ENCODE data around the gene CWC27. TPM values are rescaled to one million over a fixed set of nuclear protein-coding genes. Genes with fewer than 3 reads are reported as not detected.

The CWC27 gene
- total RNA-seq, 1 donor from 2014 or later = 29.3 TPM

GRCh38 chr5:64767959-64768357, 772 bp upstream of the CWC27 start:
- peak overlapping the region; percentile 96 for H3K27ac Mint-ChIP-seq (ENCODE audit: unreplicated experiment)
- no peak for TF ChIP-seq CTCF (IDR thresholded peaks at IDR 0.05; ENCODE audit: unreplicated experiment)
- peak overlapping the region; percentile 99 for H3K4me3 Mint-ChIP-seq (ENCODE audit: unreplicated experiment)
- no peak for DNase-seq (ENCODE audit: low spot score)
- H3K27me3 Mint-ChIP-seq (ENCODE audit: unreplicated experiment) = peaks cover 4% of the 10 kb centered on the region
- H3K36me3 Mint-ChIP-seq (ENCODE audit: low read depth, unreplicated experiment) = peaks cover 16% of the 10 kb centered on the region
- H3K4me1 Mint-ChIP-seq (ENCODE audit: unreplicated experiment) = peaks cover 27% of the 10 kb centered on the region
- no peaks in the 10 kb centered on the region for H3K9me3 Mint-ChIP-seq (ENCODE audit: unreplicated experiment)

- TF ChIP-seq CTCF (IDR thresholded peaks at IDR 0.05; ENCODE audit: unreplicated experiment) = no peak
- DNase-seq (ENCODE audit: low spot score) = no peak
- peak overlapping the region; percentile 96 for H3K27ac Mint-ChIP-seq (ENCODE audit: unreplicated experiment)
Measured at GRCh38 chr5:64769855-64770254, 1.1 kb downstream of the CWC27 start.

GRCh38 chr5:64771736-64772135, 3.0 kb downstream of the CWC27 start:
- Mint-ChIP-seq H3K27ac (ENCODE audit: unreplicated experiment) (no peak overlapping the region), H3K27me3 (ENCODE audit: unreplicated experiment) (peaks cover 4% of the 10 kb centered on the region), H3K36me3 (ENCODE audit: low read depth, unreplicated experiment) (peaks cover 8% of the 10 kb centered on the region), H3K4me3 (ENCODE audit: unreplicated experiment) (no peak overlapping the region), H3K9me3 (ENCODE audit: unreplicated experiment) (no peaks in the 10 kb centered on the region), H3K4me1 (ENCODE audit: unreplicated experiment) (peaks cover 18% of the 10 kb centered on the region)
- TF ChIP-seq CTCF (IDR thresholded peaks at IDR 0.05; ENCODE audit: unreplicated experiment) = no peak
- DNase-seq (ENCODE audit: low spot score) = no peak

More at GRCh38 chr5:64769855-64770254, 1.1 kb downstream of the CWC27 start:
- Mint-ChIP-seq H3K27me3 (ENCODE audit: unreplicated experiment) (peaks cover 4% of the 10 kb centered on the region), H3K9me3 (ENCODE audit: unreplicated experiment) (no peaks in the 10 kb centered on the region), H3K4me1 (ENCODE audit: unreplicated experiment) (peaks cover 27% of the 10 kb centered on the region), H3K36me3 (ENCODE audit: low read depth, unreplicated experiment) (peaks cover 11% of the 10 kb centered on the region), H3K4me3 (ENCODE audit: unreplicated experiment) (peak overlapping the region; percentile 99)

GRCh38 chr5:64773533-64773932, 4.8 kb downstream of the CWC27 start:
- H3K27me3 Mint-ChIP-seq (ENCODE audit: unreplicated experiment) = peaks cover 4% of the 10 kb centered on the region
- no peak for TF ChIP-seq CTCF (IDR thresholded peaks at IDR 0.05; ENCODE audit: unreplicated experiment)
- DNase-seq (ENCODE audit: low spot score) = no peak
- no peak overlapping the region for H3K4me3 Mint-ChIP-seq (ENCODE audit: unreplicated experiment)
- no peak overlapping the region for H3K27ac Mint-ChIP-seq (ENCODE audit: unreplicated experiment)
- no peaks in the 10 kb centered on the region for H3K9me3 Mint-ChIP-seq (ENCODE audit: unreplicated experiment)
- H3K4me1 Mint-ChIP-seq (ENCODE audit: unreplicated experiment) = peaks cover 12% of the 10 kb centered on the region
- peaks cover 8% of the 10 kb centered on the region for H3K36me3 Mint-ChIP-seq (ENCODE audit: low read depth, unreplicated experiment)

- Mint-ChIP-seq H3K27ac (ENCODE audit: unreplicated experiment) (no peak overlapping the region), H3K4me1 (ENCODE audit: unreplicated experiment) (no peaks in the 10 kb centered on the region), H3K4me3 (ENCODE audit: unreplicated experiment) (no peak overlapping the region), H3K36me3 (ENCODE audit: low read depth, unreplicated experiment) (peaks cover 9% of the 10 kb centered on the region), H3K27me3 (ENCODE audit: unreplicated experiment) (no peaks in the 10 kb centered on the region), H3K9me3 (ENCODE audit: unreplicated experiment) (no peaks in the 10 kb centered on the region)
- no peak for TF ChIP-seq CTCF (IDR thresholded peaks at IDR 0.05; ENCODE audit: unreplicated experiment)
- no peak for DNase-seq (ENCODE audit: low spot score)
Measured at GRCh38 chr5:64775291-64775690, 6.6 kb downstream of the CWC27 start.
